Lower leg skin (tissue), 3 donors: Measurements from ENCODE around the gene SLC38A1.

ENCODE experiments used
- POLR2A ChIP-seq, 2 donors: fragments of 450-650 bp; IDR thresholded peaks; one replicate each; pipeline ENCODE4 v1.6.1; 2016 to 2017; ENCODE audit warnings: antibody characterized with exemption in 2 of 2, mild to moderate bottlenecking in 1 of 2, moderate library complexity in 1 of 2
- TF ChIP-seq, protein P1 (sequence below), 3 donors: fragments of 450-650 bp; IDR thresholded peaks; one replicate each; pipeline ENCODE4 v1.5.1; 2016; ENCODE audit warnings: antibody characterized with exemption in 3 of 3, mild to moderate bottlenecking in 3 of 3, moderate library complexity in 2 of 3

DNA sequence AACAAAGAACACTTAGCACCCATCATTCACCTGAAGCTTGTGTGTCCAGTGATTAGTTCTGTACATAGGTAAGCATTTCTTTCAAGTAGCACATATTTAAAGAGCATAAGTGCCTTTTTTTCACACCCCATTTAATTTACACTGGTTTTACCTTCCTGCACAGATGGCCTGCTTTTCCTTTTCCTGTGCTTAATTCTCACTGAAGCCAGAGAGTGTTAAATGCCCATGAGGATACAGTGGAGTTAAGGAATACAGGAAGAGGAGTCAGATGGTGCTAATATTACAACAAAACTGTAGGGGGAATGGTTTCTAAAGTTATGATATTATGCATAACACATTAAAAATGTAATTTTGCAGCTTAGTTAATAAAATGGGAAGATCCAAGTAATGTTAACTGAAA, 31.0 kb upstream of the SLC38A1 start:
- TF ChIP-seq POLR2A (IDR thresholded peaks at IDR 0.05) = no peak
- TF ChIP-seq, protein P1, sequence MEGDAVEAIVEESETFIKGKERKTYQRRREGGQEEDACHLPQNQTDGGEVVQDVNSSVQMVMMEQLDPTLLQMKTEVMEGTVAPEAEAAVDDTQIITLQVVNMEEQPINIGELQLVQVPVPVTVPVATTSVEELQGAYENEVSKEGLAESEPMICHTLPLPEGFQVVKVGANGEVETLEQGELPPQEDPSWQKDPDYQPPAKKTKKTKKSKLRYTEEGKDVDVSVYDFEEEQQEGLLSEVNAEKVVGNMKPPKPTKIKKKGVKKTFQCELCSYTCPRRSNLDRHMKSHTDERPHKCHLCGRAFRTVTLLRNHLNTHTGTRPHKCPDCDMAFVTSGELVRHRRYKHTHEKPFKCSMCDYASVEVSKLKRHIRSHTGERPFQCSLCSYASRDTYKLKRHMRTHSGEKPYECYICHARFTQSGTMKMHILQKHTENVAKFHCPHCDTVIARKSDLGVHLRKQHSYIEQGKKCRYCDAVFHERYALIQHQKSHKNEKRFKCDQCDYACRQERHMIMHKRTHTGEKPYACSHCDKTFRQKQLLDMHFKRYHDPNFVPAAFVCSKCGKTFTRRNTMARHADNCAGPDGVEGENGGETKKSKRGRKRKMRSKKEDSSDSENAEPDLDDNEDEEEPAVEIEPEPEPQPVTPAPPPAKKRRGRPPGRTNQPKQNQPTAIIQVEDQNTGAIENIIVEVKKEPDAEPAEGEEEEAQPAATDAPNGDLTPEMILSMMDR (IDR thresholded peaks at IDR 0.05) = no peak
